GM19397 (cell line): ENCODE data around the gene CCDC197.

Source experiments
- ATAC-seq: cut with Tn5 transposase; IDR thresholded peaks from one replicate; pipeline ENCODE4 v1.9.1; 2021; ENCODE audit warnings: mild to moderate bottlenecking, moderate library complexity; ENCODE audit not compliant: unreplicated experiment

The CCDC197 gene

DNA sequence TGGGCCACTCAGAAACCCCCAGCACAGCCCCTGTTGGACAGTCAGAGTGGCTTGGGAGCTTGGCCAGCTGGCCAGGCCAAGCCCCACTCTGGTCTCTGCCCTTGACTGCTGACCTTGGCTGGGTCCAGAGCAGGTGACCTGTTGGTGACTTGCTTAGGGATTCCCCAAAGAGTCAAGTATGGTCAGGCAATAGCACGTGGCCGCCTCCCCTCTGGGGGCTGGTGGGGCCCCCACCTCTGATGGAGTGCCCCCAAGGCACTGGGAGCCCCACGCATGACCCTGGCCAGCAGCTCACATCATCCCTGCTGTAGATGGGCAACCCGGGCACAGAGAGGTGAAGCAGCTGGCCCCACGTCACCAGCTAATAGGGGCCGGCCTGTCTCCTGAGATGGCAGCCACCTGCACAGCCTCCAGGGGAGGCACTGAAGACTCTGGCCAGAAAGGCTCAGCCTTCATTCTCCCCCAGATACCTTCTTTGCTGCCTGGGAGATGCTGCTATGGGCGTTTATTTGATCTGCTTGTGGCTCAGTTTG is 1.8 kb downstream of the CCDC197 start:
- ATAC-seq = no peak

DNA sequence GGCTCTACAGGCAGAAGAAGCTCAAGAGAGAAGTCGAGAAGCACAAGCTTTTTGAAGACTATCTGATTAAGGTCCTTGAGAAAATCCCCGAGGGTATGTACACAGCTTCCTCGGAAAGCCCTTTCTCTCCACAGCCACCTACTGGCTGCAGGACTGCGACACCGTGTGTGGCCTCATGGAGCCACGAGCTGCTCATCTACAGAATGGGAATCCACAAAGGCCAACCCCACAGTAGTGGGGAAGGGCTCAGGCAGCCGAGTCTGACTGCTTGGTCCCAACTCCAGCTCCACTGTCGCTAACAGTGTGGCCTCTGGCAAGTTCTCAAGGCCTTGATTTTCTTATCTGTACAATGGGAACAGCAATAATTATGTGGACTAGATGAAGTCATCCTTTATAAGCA is 2.5 kb downstream of the CCDC197 start:
- no peak for ATAC-seq

DNA sequence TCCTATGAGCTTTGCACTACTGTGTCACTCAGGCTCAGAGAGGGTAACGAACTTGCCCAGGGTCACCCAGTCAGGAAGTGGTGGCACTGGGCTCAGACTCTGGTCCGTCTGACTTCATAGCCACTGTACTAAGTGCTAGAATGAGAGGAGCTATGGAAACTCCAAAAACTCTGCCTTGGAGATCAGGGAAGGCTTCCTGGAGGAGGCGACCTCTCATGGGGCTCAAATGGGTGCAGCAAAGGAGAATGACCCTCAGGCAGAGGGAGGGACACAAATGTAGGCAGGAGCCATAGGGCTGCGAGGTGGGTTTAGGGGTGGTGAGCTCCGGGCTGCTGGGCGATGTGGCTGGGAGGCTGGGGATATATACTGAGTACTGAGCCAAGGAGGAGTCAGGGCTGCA is 3.2 kb downstream of the CCDC197 start:
- ATAC-seq = no peak

DNA sequence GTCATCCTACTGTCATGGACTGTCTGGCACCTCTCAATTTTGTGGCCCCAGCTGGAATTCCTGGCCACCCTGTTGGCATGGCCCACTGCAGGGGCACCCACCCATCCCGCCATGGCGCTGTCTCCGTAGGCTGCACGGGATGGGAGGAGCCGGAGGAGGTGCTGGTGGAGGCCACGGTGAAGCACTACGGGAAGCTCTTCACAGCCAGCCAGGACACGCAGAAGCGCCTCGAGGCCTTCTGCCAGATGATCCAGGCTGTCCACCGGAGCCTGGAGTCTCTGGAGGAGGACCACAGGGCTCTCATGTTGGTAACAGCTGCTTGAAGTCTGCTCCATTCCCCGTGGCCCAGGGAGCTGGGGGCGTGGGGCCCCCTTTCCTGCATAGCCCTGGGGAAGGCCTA is 3.9 kb downstream of the CCDC197 start:
- ATAC-seq = no peak

DNA sequence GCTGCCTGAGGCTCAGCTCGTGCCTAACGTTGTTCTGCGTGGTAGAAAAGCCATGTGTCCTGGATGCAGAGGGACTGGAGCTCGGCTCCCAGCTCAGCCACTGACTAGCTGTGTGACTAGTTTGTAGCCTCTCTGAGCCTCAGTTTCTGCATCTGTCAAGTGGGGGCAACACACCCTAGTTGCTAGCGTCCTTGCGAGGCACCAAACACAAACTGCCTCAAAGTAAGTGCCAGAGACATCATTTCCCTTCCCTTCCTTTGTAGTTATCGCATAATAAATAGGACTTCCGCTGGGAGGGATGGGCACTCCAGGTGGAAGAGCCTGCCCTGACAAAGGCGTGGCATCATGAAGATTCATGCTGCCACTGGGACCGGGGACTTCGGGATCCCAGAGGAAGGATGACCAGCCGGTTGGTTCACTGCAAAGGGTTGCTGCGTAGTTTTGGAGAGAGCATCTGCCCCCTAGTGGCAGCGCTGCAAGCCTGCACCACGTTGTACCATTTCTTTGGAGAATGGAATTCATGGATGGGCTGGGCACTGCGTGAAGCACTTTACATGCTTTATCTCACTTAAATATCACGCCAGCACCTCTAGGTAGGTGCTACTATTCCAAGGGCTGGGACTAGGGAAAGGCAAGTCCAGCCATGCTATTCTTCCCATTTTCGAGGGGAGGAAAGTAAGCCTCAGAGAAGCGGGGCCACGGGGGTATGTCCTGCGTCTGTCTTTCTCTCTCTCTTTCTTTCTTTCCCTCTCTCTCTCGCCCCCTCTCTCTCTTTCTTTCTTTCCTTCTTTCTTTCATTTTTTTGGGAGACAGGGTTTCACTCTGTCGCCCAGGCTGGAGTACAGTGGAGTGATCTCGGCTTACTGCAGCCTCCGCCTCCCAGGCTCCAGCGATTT is 4.6 kb downstream of the CCDC197 start:
- ATAC-seq = no peak

DNA sequence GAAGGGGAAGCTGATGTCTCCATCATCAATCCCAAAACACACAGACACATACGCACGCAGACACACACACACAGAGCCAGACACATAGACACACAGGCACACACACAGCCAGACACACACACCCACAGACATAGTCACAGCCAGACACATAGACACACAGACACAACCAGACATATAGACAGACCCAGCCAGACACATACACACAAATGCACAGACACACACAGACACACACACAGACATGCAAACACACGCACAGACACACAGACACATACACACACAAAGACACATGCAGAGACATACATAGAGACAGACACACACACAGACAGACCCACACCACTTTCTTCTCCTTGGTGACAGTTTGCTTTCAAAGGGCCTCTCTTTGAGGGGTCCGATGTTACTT is 6.3 kb downstream of the CCDC197 start:
- ATAC-seq = no peak

DNA sequence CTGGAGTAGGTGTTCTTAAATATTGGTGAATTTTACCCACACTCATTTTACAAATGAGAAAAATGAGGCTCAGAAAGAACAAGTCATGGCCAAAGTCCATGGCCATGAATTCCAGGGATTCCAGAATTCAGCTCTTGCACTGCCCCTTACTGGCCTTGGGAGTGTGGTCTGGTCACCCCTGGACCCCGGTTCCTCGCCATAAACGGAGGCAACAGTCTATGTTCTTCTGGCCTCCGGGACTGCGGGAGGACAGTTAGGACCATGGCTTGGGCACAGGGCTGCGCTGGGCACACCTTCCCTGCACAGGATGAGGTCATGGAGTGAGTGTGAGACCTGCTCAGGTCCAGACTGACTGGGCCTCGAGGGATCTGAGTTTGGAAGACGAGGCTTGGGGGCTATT is 6.9 kb downstream of the CCDC197 start:
- ATAC-seq = no peak

DNA sequence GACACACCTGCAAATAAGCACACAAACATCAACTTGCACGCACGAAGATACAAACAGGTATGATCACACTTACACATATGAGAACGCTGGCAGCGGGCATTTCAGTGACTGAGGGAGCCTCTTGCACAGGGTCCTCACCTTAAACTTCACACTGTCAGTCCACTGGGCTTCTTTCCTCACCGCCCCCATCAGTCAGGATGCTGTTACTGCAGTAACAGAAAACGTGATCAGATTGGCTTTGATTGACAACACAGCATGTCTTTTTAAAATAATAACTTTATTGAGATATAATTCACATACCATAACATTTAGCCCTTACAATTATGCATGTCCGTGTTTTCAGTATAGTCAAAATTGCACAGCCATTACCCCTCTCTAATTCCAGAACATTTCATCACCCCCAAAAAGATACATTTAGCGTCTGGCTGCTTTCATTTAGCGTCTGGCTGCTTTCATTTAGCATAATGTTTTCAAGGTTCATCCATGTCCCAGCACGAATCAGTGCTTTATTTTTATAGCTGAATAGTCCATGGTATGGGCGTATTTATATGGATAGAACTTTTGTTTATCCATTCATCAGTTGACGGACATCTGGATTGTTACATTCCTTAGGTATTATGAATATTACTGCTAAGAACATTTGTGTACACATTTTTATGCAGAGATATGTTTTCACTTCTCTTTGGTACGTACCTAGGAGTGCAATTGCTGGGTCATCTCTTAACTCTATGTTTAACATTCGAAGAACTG is 8.4 kb downstream of the CCDC197 start:
- no peak for ATAC-seq

DNA sequence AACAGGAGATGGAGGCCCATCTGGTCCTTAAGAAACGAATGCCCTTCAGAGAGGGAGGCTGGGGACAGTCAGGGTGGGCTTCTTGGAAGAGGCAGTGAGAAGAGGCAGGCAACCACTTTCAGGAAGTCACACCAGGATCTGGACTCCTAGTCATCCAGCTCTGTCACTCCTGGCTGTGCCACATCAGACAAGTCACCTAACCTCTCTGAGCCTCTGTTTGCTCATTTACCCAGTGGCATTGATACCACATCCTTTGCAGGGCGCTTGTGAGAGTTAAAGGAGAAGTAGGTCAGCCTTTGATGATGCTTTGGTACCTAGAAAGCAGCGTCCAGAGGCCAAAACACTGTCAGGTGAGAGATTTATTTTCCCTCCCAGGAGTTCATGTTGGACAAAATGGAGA is 11.1 kb downstream of the CCDC197 start:
- no peak for ATAC-seq

DNA sequence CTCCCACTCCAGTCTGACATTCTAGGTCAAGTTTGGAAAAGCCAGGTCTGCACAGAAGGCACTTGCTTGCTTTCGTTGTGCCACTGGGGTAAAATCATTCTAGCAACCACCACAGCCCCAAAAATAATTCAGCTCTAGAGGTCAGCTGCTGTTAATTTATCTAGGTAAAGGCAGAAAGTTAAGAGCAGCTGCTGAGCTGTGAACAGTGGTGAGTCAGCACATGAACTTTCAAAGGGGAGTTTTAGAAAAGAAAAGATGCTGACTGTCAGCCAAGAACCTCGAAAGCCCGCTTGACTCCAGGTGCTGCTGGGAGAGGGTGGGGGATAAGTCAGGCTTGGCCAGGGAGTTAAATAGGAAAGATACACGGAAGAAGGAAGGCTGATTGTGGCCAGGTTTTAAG is 12.7 kb downstream of the CCDC197 start:
- ATAC-seq = no peak

DNA sequence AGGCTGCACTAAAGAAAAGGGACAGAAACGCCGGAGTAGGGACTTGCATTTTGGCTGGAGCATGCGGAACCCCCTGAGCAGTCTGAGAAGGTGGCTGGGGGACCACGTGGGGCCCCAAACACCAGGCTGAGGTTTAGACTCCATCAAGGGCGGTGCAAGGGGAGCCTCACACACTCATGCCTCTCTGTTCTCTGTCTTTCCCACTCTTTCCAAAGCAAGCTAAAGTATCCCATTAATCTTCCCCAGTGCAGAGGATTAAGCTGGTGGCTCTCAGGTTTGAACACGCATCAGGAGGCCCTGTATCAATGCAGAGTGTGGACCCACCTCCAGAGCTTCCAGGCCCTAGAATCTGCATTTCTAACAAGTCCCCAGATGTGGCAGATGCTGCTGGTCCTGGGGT is 13.5 kb downstream of the CCDC197 start:
- no peak for ATAC-seq

DNA sequence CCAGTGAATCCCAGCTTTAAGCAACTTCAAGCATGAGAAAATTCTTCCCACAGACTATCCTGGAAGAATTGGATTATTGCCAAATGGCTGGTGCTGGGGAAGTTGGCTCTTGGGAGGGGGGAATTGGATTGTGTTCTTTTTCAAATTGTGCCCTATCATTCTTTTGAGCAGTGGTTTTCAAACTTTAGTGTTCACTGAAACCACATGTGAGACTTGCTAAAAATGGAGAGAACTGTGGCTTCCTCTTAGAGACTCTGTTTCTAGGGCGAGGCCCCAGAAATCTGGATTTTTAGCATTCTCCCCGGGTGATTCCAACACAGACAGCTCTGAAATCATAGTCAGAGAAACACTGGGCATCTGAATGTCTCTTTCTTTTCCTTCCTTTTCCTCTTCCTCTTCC is 14.7 kb downstream of the CCDC197 start:
- no peak for ATAC-seq

DNA sequence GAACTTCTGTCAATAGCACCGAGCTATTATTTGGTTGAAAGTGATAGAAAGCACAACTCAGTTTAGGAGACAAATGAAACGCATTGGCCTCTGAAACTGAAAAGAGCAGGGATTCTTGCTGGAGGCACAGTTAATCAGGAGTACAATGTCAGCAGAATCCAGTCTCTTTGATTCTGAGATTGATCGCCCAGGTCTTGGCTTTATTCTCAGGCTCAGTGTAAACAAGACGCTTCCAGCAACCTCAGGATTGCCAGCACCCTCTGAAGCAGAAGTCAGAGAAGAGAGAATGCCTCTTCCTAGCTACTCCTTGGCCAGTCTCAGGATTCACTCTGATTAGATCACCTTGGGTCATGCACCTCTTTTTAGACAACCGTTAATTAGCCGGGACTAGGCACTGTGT is 17.3 kb downstream of the CCDC197 start:
- no peak for ATAC-seq

DNA sequence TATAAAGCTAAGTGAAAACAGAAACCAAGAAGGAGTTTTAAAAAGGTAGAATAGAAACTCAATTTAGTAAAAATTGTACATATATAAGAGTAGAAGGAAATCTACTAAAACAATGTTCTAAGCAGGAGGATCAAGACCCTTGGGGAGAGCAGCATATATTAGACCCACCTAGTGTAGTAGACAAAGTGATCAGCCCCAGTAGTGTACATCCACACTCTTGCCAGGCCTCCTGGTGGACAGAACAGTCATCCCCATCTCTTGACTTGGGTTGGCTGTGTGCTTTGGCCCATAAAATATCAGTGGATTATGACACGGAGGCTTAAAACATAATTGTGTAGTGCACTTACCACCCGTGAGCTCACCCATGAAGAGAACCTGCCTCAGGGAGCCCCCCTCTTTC is 18.1 kb downstream of the CCDC197 start:
- ATAC-seq = no peak

DNA sequence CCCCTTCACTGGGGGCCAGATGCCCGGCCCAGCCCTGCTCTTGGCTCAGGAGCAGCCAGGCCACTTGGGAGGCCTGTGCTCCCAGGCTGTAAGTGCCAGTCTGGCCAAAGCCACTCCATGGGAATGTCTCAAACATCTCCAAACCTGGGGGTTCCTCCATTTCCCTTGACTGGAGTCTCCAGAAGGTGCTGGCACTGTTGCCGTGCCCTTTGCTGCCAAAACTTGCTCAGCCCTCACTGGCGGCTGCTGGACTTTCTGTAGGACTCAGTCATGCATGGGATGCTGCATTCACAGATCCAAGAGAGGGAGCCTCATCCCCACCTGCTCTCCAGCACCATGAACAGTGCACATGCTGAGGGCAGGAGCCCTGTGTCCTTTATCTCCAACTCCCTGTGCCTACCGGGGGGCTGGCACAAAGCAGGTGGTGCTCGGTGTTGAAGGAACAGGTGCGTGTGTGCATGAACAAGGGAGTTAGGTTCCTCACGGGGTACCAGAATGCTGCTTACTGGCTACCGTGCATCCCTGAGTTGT is 19.4 kb downstream of the CCDC197 start:
- no peak for ATAC-seq

DNA sequence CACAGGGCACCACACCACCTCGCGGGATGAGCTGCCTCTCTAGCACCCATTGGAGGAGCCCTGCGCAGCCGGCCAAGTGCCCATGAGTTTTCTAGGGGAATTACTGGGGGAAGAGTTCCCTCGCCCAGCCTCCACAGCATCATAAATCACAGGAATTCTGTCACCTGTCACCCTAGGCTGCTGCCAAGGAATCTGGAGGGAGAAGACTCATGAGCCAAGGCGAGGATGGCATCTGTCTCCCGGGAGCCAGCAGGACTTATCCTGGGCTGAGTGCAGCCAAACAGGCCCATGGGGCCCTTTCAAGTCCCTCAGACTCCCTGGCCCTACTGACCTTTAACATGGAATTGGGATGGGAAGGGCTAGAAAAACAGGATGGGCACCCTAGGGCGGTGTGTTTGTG is 21.2 kb downstream of the CCDC197 start:
- no peak for ATAC-seq

DNA sequence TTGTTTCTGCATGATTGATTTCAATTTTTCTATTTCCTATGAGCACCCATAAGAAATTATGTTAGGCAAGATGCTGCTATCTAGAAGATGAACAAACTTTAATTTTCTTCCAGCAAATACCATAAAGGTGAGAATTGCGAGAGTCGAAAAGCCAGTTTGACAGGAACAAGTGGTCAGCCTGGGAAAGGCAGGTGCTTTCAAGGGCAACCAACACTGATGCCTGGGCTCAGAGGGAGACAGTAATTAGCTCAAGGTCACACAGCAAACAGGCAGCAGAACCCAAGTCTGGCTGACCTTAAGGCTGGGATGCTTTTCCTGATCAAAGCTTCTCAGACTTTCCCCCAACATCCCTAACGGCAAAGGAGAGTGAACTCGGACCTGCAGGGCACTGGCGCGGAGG is 22.2 kb downstream of the CCDC197 start:
- ATAC-seq = no peak

DNA sequence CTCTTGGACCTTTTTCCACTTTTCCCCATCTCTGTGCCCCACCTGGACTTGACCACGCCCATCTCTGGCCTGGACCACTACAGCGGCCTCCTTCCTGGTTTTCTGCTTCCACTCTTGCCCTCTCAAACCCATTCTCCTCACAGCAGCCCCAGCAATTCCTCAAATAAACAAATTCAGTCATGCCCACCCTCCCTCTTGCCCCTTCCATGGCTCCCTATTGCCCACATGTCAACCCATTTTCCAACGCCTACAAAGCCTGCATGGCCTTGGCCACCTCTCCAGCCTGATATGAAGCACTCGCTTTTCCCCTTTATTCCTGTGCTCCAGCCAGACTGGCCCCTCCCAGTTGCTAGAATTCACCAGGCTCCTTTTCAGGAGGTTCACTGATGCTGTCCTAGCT is 23.2 kb downstream of the CCDC197 start:
- ATAC-seq = no peak

DNA sequence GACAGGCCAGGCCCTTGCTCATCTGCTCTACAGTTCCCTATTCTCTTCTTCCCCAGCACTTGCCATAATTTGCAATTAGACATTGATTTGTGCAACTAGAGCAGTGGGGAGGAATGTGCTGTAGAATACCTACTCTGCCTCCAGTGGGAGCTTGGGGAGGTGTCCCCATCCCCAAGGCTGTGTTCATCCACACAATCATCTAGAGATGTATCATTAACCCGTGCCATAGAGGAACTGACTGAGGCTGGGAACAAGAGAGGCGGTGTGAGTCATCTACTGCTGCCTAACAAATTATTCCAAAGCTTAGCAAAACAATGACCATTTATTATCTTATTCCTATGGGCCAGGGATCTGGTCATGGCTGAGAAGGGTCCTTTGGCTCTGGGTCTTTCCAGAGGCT is 23.9 kb downstream of the CCDC197 start:
- no peak for ATAC-seq

DNA sequence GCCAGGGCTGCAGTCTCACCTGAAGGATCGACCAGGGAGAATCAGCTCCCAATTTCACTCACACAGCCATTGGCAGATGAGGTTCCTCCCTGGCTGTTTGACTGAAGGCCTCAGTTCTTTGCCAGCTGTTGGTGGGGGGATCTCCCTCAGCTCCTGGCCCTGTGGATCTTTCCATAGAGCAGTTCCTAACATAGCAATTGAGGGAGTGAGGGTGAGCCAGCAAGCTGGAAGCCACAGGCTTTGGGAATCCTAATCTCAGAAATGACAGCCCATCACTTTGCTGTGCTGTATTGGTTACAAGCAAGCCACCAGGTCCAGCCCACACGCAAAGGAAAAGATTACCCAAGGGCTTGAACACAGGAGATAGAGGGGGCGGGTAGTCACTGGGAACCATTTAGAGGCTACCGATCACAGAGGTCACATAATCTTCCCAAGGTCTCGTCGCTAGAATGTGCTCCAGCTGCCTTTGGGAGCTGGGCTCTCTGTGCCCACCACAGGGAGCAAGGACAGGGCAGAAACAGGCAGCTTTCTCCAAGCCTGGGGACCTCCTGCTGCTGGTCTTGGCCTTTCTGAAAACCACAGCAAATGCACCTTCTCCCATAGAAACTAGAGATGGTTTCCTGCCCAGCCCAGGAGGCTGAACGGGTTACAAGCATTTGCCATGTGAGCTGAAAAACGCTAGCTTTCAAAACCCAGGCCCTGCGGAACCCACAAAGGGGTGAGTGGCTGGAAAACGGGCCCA is 24.5 kb downstream of the CCDC197 start:
- no peak for ATAC-seq
